ENCODE results near the gene SLC7A4.
"Not testable (repeated sequence)": the region's sequence is repeated elsewhere in the genome, so short reads cannot be mapped to it uniquely, and the experiment has no call there.

Gene SLC7A4

DNA sequence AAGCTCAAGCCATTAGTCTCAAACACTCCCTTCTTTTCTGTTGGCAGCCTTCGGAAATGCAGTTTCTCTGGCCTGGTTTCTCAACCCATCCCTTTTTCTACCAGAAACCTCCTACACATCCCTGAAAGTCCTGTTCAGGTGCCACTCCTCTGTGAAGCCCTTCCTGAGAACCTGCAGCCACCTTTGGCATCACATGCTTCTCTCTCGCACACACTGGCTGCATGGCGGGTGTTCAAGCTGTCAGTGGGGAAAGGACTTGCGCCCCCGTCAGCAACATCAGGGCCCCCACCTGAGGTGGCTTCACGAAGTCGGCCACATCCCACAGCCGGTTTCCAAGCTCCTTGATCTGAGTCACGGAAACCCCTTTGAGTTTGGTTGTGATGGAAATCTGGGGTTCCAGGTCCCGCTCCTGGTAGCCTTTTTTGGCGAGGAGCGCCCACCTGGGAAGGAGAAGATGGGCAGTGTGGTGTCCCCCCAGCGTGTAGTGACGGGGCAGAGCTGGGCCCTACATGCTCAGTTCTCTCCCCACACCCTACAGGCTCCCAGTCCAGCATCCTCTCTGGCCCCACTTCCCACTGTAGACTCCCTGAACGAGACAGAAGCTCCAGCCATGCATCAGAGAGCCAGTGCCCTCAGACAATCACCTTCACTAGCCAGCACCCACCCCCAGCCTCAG lies 11.6 kb upstream of the SLC7A4 start:
- no peak for DNase-seq (ENCODE audit: low read depth in 2 of 2, low spot score in 1 of 2)

GRCh38 chr22:21042978-21043859 lies 10.9 kb upstream of the SLC7A4 start:
- DNase-seq (ENCODE audit: low read depth in 2 of 2, low spot score in 1 of 2) = no peak

- DNase-seq (ENCODE audit: low read depth in 2 of 2, low spot score in 1 of 2) = no peak
Observed at GRCh38 chr22:21041937-21042336, 9.6 kb upstream of the SLC7A4 start.

DNA sequence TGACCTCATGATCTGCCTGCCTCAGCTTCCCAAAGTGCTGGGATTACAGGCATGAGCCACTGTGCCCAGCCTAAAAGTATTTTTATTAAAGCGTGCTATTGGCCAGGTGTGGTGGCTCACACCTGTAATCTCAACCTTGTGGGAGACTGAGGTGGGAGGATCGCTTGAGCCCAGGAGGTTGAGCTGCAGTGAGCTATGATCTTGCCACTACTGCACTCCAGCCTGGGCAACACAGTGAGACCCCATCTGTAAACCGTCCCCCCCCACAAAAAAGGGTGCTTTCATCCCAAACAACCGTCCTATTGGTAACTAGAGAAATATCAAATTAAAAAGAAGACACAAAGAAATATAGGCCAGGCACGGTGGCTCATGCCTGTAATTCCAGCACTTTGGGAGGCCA lies 6.8 kb upstream of the SLC7A4 start:
- not testable (repeated sequence) for DNase-seq (ENCODE audit: low read depth in 2 of 2, low spot score in 1 of 2)

DNA sequence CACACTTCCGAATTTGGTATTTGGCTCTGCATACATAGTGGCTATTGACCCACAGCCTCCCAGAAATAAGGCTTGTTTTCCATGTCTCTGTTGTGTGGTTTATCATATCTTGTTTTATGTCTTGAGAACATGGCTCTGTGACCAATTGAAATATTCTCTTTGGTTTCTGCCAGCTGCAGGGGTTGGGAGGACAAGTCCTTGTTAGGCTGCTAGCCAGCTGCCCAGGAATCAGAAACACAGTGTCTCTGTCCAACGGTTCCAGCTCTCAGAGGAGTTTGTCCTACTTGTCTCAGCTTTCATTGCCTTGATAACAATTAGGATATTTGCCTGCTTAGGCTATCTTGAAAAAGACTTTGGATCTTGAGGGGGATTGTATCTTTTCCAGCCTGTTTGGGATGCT lies 6.0 kb upstream of the SLC7A4 start:
- no peak for DNase-seq (ENCODE audit: low read depth in 2 of 2, low spot score in 1 of 2)

GRCh38 chr22:21034989-21035388 lies 2.6 kb upstream of the SLC7A4 start:
- DNase-seq (ENCODE audit: low read depth in 2 of 2, low spot score in 1 of 2) = no peak

- no peak for DNase-seq (ENCODE audit: low read depth in 2 of 2, low spot score in 1 of 2)
Observed at GRCh38 chr22:21033895-21034294, 1.5 kb upstream of the SLC7A4 start.

DNA sequence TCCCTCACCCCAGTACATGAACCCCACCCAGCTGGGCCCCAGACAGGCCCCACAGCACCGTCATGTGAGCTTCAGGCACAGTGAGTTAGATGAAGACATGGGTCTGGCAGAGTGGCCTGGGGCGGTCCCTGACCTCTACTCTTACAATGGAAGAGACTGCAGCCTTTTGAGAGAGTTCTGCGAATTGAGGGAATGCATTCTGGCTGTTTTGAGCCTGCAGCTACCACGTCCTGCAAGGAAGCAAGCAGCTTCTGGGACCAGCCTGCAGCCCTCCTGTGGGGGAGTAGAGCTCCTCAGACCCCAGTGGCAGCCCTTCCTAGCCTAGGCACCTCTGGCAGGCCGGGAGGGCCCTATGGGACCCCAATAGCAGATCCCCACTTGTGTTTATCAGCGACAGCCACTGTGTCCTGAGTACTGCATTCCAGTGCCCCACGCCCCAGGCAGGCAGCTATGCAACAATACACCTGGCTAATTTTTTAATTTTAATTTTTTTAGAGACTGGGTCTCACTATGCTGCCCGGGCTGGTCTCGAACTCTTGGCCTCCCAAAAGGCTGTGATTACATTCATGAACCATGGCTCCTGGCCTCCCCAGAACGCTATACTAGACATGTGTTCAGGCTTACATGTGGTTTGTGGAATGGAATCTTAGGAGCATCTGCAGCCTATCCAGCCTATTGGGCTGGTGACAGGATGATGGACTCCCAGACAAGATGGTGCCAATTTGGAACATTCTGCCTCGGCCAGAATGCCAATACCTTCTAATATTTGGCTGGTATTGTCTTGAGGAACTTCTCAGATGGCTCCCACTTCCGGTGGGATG lies 717 bp upstream of the SLC7A4 start:
- DNase-seq (ENCODE audit: low read depth in 2 of 2, low spot score in 1 of 2) = no peak

- no peak for DNase-seq (ENCODE audit: low read depth in 2 of 2, low spot score in 1 of 2)
Observed at GRCh38 chr22:21031545-21032036, 770 bp downstream of the SLC7A4 start.

DNA sequence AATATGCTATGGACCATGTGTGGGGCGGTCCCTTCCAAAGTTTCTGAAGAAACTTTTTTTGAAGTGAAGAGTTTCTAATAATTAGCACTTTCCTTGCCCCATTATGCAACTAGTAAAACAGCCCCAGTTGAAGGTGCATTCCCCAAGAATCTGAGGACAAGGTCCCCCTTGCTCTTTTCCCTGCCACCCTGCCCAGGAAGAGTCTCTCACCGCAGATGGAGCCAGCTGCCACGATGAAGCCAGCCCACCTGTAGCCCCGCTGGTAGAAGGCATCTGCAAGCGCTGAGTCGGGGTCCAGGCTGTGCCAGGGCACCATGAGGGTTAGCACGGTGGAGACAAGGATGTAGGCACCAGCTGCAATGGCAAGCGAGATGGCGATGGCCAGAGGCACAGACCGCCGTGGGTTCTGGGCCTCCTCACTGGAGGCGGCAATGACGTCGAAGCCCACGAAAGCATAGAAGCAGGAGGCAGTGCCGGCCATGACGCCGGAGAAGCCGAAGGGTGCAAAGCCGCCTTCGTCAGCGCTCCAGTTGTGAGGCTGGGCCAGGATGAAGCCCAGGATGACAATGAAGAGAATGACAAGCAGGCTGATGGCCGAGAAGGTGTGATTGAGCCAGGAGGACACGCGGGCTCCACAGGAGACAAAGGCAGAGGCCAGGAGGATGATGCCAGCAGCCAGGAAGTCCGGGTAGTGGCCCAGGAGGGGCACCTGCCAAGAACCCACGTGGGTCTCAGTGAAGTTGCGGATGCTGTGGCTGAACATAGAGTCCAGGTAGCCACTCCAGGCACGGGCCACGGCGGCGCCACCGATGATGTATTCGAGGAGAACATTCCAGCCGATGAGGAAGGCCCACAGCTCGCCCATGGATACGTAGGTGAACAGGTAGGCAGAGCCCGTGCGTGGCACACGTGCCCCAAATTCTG lies 1.5 kb downstream of the SLC7A4 start:
- DNase-seq (ENCODE audit: low read depth in 2 of 2, low spot score in 1 of 2) = no peak

DNA sequence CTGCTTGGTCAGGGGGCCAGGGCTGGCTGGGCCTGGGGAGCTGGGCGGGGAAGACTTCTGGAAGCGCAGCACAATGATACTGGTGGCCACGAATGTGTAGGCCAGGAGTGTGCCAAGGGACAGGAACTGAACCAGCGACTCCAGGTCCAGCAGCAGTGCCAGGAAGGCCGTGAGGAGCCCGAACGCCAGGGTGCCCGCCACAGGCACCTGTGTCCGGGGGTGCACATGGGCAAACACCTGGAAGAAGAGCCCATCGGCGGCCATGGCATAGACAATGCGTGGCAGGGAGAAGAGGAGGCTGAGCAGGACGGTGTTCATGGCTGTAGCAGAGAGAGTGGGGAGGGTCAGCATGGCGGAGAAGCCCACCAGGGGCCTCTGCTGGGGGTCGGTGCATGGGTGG lies 2.3 kb downstream of the SLC7A4 start:
- no peak for DNase-seq (ENCODE audit: low read depth in 2 of 2, low spot score in 1 of 2)

DNA sequence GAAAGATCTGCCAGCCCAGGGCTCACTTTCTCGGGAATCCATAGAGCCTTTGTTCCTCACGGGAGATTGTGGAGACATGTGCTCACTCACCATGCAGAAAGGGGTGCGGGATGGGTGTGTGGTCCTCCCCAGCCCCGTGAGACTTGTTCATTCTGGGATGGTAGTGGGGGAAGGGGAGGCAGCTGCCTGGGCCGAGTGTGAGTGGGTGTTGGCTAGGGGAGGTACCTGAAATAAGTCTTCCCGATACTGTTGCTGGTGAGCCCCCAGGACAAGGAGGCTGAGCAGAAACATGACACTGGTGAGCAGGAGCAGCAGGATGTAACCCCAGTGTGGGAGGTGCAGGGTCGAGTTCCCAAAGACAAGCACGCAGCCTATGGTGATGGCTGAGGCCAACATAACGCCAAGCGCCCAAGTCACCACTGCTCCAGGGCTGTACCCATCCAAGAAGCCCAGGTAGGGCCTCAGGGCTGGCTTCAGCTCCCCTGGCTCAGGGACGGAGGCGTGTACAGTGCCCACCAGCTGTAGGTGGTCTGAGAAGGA lies 2.8 kb downstream of the SLC7A4 start:
- DNase-seq (ENCODE audit: low read depth in 2 of 2, low spot score in 1 of 2) = no peak

- no peak for DNase-seq (ENCODE audit: low read depth in 2 of 2, low spot score in 1 of 2)
Observed at GRCh38 chr22:21028277-21029251, 3.8 kb downstream of the SLC7A4 start.

DNA sequence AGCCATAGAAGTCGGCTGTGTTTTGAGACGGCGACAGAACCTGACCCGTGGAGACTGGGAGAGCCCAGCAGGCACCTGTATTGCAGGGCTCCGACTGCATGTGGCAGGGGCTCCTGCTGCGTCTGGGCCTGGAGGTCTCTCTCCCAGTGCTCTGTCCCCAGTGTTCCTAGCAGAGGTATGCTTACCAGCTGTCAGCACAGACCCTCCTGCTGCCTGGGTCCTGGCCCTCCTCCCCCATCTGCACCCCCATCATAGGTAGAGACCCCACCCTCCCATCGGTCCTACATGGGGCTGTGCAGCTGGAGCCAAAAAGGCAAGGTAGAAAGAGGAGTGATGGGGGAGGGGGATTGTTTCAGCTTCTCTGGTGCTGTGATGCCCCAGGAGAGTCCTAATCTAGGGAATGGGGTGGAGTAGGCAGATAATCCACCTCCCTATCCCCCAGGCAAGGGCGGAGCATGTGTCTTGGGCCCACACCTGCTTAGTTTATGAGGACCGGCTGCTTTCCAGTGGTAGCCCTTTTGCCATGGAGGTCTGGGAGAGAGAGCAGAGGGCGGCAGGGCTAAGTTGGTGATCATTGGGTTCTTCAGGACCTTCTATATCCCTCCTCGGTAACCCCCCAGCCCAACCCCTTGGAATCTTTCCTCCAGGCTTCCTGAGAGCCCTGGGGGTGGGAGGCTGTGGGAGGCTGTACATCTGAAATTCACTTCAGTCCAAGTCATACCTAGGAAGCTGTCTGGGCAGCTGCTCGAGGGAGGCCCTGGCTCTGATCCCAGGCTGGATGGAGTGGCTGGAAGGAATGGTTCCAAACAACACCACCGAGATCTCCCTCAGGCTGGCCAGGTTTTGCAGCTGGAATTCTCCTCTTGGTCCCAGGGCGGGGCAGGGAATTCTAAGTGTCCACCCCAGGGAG lies 5.3 kb downstream of the SLC7A4 start:
- DNase-seq (ENCODE audit: low read depth in 2 of 2, low spot score in 1 of 2) = no peak

DNA sequence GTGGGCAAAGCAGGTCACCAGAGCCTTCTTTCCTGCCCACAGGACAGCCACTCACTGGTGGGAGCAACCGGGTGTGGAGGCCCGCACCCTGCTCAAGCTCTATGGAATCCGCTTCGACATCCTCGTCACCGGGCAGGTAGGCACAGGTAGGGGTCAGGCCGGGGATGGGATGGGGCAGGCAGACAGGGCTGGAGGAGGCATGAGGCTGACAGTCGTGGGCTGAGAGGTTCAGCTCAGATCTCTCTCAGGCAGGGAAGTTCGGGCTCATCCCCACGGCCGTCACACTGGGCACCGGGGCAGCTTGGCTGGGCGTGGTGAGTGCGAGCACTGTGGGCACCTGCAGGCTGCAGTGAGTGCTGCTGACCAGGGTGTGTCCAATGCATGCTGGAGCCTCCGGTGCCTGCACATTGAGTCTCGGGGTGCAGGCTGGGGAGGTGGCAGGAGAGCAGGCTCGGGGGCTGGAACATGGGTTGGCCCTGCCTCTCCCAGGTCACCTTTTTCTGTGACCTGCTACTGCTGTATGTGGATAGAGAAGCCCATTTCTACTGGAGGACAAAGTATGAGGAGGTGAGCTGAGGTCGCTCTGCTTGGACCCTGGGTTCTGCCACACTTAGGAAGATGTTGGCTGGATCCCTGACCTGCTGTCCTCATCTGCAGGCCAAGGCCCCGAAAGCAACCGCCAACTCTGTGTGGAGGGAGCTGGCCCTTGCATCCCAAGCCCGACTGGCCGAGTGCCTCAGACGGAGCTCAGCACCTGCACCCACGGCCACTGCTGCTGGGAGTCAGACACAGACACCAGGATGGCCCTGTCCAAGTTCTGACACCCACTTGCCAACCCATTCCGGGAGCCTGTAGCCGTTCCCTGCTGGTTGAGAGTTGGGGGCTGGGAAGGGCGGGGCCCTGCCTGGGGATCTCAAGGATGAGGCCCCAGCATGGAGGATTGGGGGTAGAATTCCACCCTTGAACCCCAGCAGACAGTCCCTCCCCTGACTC lies 6.3 kb downstream of the SLC7A4 start:
- DNase-seq (ENCODE audit: low read depth in 2 of 2, low spot score in 1 of 2) = no peak

- DNase-seq (ENCODE audit: low read depth in 2 of 2, low spot score in 1 of 2) = no peak
Observed at GRCh38 chr22:21025266-21025665, 7.1 kb downstream of the SLC7A4 start.

All from stimulated activated CD8-positive, alpha-beta memory T cell treated with anti-CD3 and anti-CD28 coated beads, Interleukin-4, amount 100 ng/mL, for 1 hour (primary cell).